Neuronal stem cell (in vitro differentiated cells): Measurements from ENCODE around the gene FYTTD1.

Experiments
- DNase-seq: peaks from one replicate; pipeline ENCODE4 v3.0.0-alpha.2; 2013; ENCODE audit warnings: low spot score
- H2AFZ ChIP-seq: one replicate; pipeline ENCODE4 v1.6.1; 2013; ENCODE audit warnings: mild to moderate bottlenecking, low read length, inconsistent platforms
- H2AK5ac ChIP-seq: 2 replicates; pipeline ENCODE4 v1.6.1; 2013; ENCODE audit warnings: low read depth, mild to moderate bottlenecking, inconsistent platforms, low read length, moderate library complexity, mixed read lengths
- H2BK120ac ChIP-seq: 2 replicates; pipeline ENCODE4 v1.6.1; 2013; ENCODE audit warnings: low read depth, mild to moderate bottlenecking, inconsistent platforms, low read length, moderate library complexity, mixed read lengths
- H2BK12ac ChIP-seq: one replicate; pipeline ENCODE4 v1.6.1; 2013; ENCODE audit warnings: low read length, inconsistent platforms
- H2BK15ac ChIP-seq: 2 replicates; pipeline ENCODE4 v1.6.1; 2013; ENCODE audit warnings: mild to moderate bottlenecking, low read length, inconsistent platforms, mixed read lengths
- H2BK5ac ChIP-seq: one replicate; pipeline ENCODE4 v1.6.1; 2013; ENCODE audit warnings: inconsistent platforms, mild to moderate bottlenecking, low read length, moderate library complexity
- H3K14ac ChIP-seq: one replicate; pipeline ENCODE4 v1.6.1; 2013; ENCODE audit warnings: low read length, inconsistent platforms
- H3K18ac ChIP-seq: 2 replicates; pipeline ENCODE4 v1.6.1; 2013; ENCODE audit warnings: low read length, inconsistent platforms
- H3K23ac ChIP-seq: 2 replicates; pipeline ENCODE4 v1.6.1; 2013; ENCODE audit warnings: low read depth, mild to moderate bottlenecking, mixed read lengths, low read length, inconsistent platforms; ENCODE audit not compliant: poor library complexity
- H3K27ac ChIP-seq: replicated peaks from 3 replicates; pipeline ENCODE4 v1.5.1; 2013; ENCODE audit warnings: low read length, inconsistent platforms
- H3K27me3 ChIP-seq, 3 experiments: 2 replicates each; pipeline ENCODE4 v1.6.1; 2013; ENCODE audit warnings: low read length in 3 of 3, mild to moderate bottlenecking in 2 of 3, inconsistent platforms in 1 of 3, low read depth in 1 of 3, mixed read lengths in 1 of 3, moderate library complexity in 1 of 3; ENCODE audit not compliant: control insufficient read depth in 3 of 3, insufficient read depth in 3 of 3
- H3K36me3 ChIP-seq, 2 donors: replicated peaks in 1 of 2; 2 replicates each; pipeline ENCODE4 v1.6.1; 2013; ENCODE audit warnings: low read length in 2 of 2; ENCODE audit not compliant: control insufficient read depth in 2 of 2, insufficient read depth in 2 of 2
- H3K4ac ChIP-seq: 2 replicates; pipeline ENCODE4 v1.6.1; 2013; ENCODE audit warnings: inconsistent platforms, mild to moderate bottlenecking, low read length, moderate library complexity
- H3K4me1 ChIP-seq, 2 donors: 1 replicate in 1 of 2; 2 replicates in 1 of 2; pipeline ENCODE4 v1.6.1; 2013; ENCODE audit warnings: low read length in 2 of 2, low read depth in 1 of 2; ENCODE audit not compliant: control insufficient read depth in 2 of 2, insufficient read depth in 1 of 2
- H3K4me2 ChIP-seq: one replicate; pipeline ENCODE4 v1.6.1; 2013; ENCODE audit warnings: mild to moderate bottlenecking, low read length, inconsistent platforms; ENCODE audit not compliant: insufficient read depth, poor library complexity, severe bottlenecking
- H3K4me3 ChIP-seq, 2 donors: 2 replicates each; pipeline ENCODE4 v1.5.1; 2013; ENCODE audit warnings: low read length in 2 of 2, mild to moderate bottlenecking in 2 of 2, inconsistent platforms in 1 of 2, moderate library complexity in 1 of 2
- H3K79me1 ChIP-seq: one replicate; pipeline ENCODE4 v1.6.1; 2013; ENCODE audit warnings: low read depth, mild to moderate bottlenecking, inconsistent platforms, low read length, moderate library complexity
- H3K9ac ChIP-seq: one replicate; pipeline ENCODE4 v1.6.1; 2013; ENCODE audit warnings: mild to moderate bottlenecking, low read depth, low read length, inconsistent platforms; ENCODE audit not compliant: poor library complexity
- H3K9me3 ChIP-seq, 2 donors: replicated peaks in 1 of 2; 2 replicates each; pipeline versions ENCODE3 to v1.6.1; 2013; ENCODE audit warnings: low read length in 2 of 2, mild to moderate bottlenecking in 2 of 2, inconsistent platforms in 1 of 2, low read depth in 1 of 2, mixed read lengths in 1 of 2, moderate library complexity in 1 of 2; ENCODE audit not compliant: control insufficient read depth in 2 of 2, insufficient read depth in 1 of 2
- H4K8ac ChIP-seq: one replicate; pipeline ENCODE4 v1.6.1; 2013; ENCODE audit warnings: low read depth, mild to moderate bottlenecking, inconsistent platforms, low read length, moderate library complexity
- H4K91ac ChIP-seq: one replicate; pipeline ENCODE4 v1.6.1; 2013; ENCODE audit warnings: low read length, low read depth, mild to moderate bottlenecking, inconsistent platforms; ENCODE audit not compliant: poor library complexity
- WGBS, 2 donors: extraction: QIAGEN DNeasy Blood & Tissue Kit; methylation state at CpG; one replicate each; pipeline ENCODE4 v1.1.7; 2013; ENCODE audit warnings: missing lambda C conversion rate in 2 of 2, mixed read lengths in 1 of 2; ENCODE audit not compliant: insufficient read length in 2 of 2, insufficient replicate concordance in 1 of 2; ENCODE audit errors: extremely low coverage in 2 of 2; 5-methylcytosine and 5-hydroxymethylcytosine counted together

The FYTTD1 gene

GRCh38 chr3:197736491-197737318 lies 13.0 kb upstream of the FYTTD1 start, which contains the start of gene RUBCN:
RUBCN (minus strand) TSS chr3:197736904; CDS start chr3:197736719, 185 bp downstream.
- H2AK5ac ChIP-seq: no peak within 1 kb of the TSS
- H2BK120ac ChIP-seq: peak within 1 kb of the TSS; percentile 47
- H2BK5ac ChIP-seq: no peak within 1 kb of the TSS
- peaks cover 4 to 5% of the 10 kb centered on the region in 2 donors for H3K4me1 ChIP-seq
- peak within 1 kb of the TSS; percentile 75 for H3K27ac ChIP-seq
- H3K79me1 ChIP-seq: peaks cover 7% of the 10 kb centered on the region
- H3K18ac ChIP-seq: peak within 1 kb of the TSS; percentile 90
- peak within 1 kb of the TSS; percentile 56 for H3K14ac ChIP-seq
- H3K9ac ChIP-seq: peak within 1 kb of the TSS; percentile 95
- peak within 1 kb of the TSS; percentile 91 for H2AFZ ChIP-seq
- peaks cover 0 to 4% of the 10 kb centered on the region in 2 donors for H3K9me3 ChIP-seq
- no peak within 1 kb of the TSS for H3K4ac ChIP-seq
- H4K8ac ChIP-seq: no peak within 1 kb of the TSS
- H2BK12ac ChIP-seq: peak within 1 kb of the TSS; percentile 73
- H3K27me3 ChIP-seq: no peaks in the 10 kb centered on the region
- no CpG with 5 or more reads among the region's 92 CpGs for WGBS, 2 donors
- H3K23ac ChIP-seq: peak within 1 kb of the TSS; percentile 65
- DNase-seq: peak; percentile 93
- peak within 1 kb of the TSS; percentile 85 for H2BK15ac ChIP-seq
- H3K36me3 ChIP-seq: no peaks in the 10 kb centered on the region
- peak within 1 kb of the TSS; percentile 93 for H3K4me2 ChIP-seq
- H4K91ac ChIP-seq: no peak within 1 kb of the TSS
- peak within 1 kb of the TSS; percentile 71 to 100 for H3K4me3 ChIP-seq

DNA sequence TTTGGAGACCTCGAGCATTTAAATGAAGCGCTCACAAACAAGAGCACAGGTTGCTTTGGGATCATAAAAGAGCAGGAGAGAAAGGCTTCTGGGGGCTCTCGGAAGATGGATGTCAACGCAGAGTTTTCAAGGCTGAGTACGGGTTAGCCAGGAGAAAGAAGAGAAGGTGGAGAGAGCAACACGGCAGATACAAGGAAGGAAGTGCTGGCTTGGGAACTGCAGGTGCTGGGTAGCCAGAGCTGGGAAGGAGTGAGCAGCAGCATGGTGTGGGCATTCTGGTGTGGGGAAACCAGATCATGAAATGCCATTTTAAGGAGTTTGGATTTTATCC lies 12.4 kb upstream of the FYTTD1 start:
- Histone ChIP-seq H3K23ac (peak overlapping the region; percentile 3), H3K4me3 (peak overlapping the region; percentile 71 to 94), H3K4me1 (peaks cover 4 to 5% of the 10 kb centered on the region in 2 donors), H2AK5ac (no peak overlapping the region), H3K27ac (peak overlapping the region; percentile 75), H3K79me1 (peaks cover 4% of the 10 kb centered on the region), H2BK5ac (no peak overlapping the region), H4K91ac (no peak overlapping the region), H2BK120ac (no peak overlapping the region), H3K18ac (peak overlapping the region; percentile 69), H3K9me3 (no peaks in the 10 kb centered on the region), H3K4me2 (peak overlapping the region; percentile 82), H3K36me3 (no peaks in the 10 kb centered on the region), H3K4ac (no peak overlapping the region), H4K8ac (no peak overlapping the region), H2AFZ (peak overlapping the region; percentile 91), H3K14ac (no peak overlapping the region), H2BK15ac (no peak overlapping the region), H3K9ac (no peak overlapping the region), H2BK12ac (no peak overlapping the region), H3K27me3 (no peaks in the 10 kb centered on the region)
- DNase-seq: no peak
- WGBS, 2 donors: no CpG with 5 or more reads among the region's 6 CpGs

- no peaks in the 10 kb centered on the region for H3K9me3 ChIP-seq
- no CpG with 5 or more reads among the region's 11 CpGs for WGBS, 2 donors
- H2AFZ ChIP-seq: peak overlapping the region; percentile 91
- H2AK5ac ChIP-seq: no peak overlapping the region
- no peak overlapping the region for H2BK120ac ChIP-seq
- H4K91ac ChIP-seq: no peak overlapping the region
- no peak overlapping the region for H2BK12ac ChIP-seq
- no peak overlapping the region for H3K14ac ChIP-seq
- H3K27me3 ChIP-seq: no peaks in the 10 kb centered on the region
- no peak overlapping the region for H3K18ac ChIP-seq
- H3K23ac ChIP-seq: no peak overlapping the region
- no peak overlapping the region for H4K8ac ChIP-seq
- no peak overlapping the region for H3K9ac ChIP-seq
- no peak overlapping the region for H2BK5ac ChIP-seq
- H3K4me1 ChIP-seq: peaks cover 4 to 5% of the 10 kb centered on the region in 2 donors
- peaks cover 4% of the 10 kb centered on the region for H3K79me1 ChIP-seq
- no peak for DNase-seq
- H2BK15ac ChIP-seq: no peak overlapping the region
- H3K4me2 ChIP-seq: peak overlapping the region; percentile 82
- H3K4me3 ChIP-seq: peak overlapping the region in 1 of 2 donors; percentile 71
- H3K4ac ChIP-seq: no peak overlapping the region
- H3K36me3 ChIP-seq: no peaks in the 10 kb centered on the region
- no peak overlapping the region for H3K27ac ChIP-seq
These were observed 11.8 kb upstream of the FYTTD1 start for GRCh38 chr3:197737749-197738462.

DNA sequence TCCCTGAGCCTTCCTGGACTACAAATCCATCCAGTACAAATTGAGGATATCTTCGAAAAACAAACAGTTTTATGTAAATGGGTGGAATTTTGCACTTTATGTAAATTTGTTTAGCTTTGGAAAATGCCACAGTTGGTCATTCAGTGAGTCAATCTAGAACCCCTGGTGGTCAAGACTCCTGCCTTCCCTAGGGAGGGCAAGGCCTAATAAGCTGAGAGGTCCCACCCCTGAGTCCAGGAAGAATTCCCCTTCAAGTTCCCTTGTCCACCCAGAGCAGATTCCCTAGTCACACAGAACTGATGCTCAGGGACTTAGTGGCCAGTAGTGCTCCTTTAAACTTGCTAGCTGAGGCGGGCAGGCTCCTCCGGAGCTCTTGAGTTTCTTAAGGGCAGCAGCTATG lies 6.9 kb upstream of the FYTTD1 start:
- H2BK12ac ChIP-seq: no peak overlapping the region
- H3K27me3 ChIP-seq: no peaks in the 10 kb centered on the region
- H2AK5ac ChIP-seq: no peak overlapping the region
- H3K9ac ChIP-seq: no peak overlapping the region
- no peak overlapping the region for H2BK120ac ChIP-seq
- H3K79me1 ChIP-seq: no peaks in the 10 kb centered on the region
- no peak for DNase-seq
- no peak overlapping the region for H3K4me2 ChIP-seq
- no peak overlapping the region for H2BK5ac ChIP-seq
- H3K14ac ChIP-seq: no peak overlapping the region
- peaks cover 0 to 8% of the 10 kb centered on the region in 2 donors for H3K4me1 ChIP-seq
- WGBS, 2 donors: no CpG with 5 or more reads among the region's 3 CpGs
- H3K18ac ChIP-seq: no peak overlapping the region
- H4K91ac ChIP-seq: no peak overlapping the region
- no peak overlapping the region for H3K23ac ChIP-seq
- H3K4ac ChIP-seq: no peak overlapping the region
- H3K9me3 ChIP-seq: no peaks in the 10 kb centered on the region
- no peaks in the 10 kb centered on the region for H3K36me3 ChIP-seq
- H2AFZ ChIP-seq: no peak overlapping the region
- H4K8ac ChIP-seq: no peak overlapping the region
- H2BK15ac ChIP-seq: no peak overlapping the region
- no peak overlapping the region for H3K27ac ChIP-seq
- H3K4me3 ChIP-seq: no peak overlapping the region
